Stomach (tissue), 9 donors: Measurements from ENCODE around the gene EVA1C. TPM values are rescaled to one million over a fixed set of nuclear protein-coding genes. Genes with fewer than 3 reads are reported as not detected.

ENCODE experiments used
- DNase-seq, 2 donors: peaks; one replicate each; pipeline versions ENCODE4 v3.0.0 to v3.0.0-alpha.2; 2013 to 2019
- H3K27ac ChIP-seq, 5 donors: fragments of 200-600 bp in 4 of 5; sonication (generic) in 4 of 5; one replicate each; pipeline ENCODE4 v1.5.1; 2013 to 2019; ENCODE audit warnings: mild to moderate bottlenecking in 1 of 5, moderate library complexity in 1 of 5
- H3K27me3 ChIP-seq, 3 donors: fragments of 200-600 bp; sonication (generic); one replicate each; pipeline ENCODE4 v1.5.1; 2017 to 2019; ENCODE audit warnings: mixed run types in 1 of 3
- H3K36me3 ChIP-seq, 4 donors: fragments of 200-600 bp; sonication (generic); 1 replicate in 3 of 4; 2 replicates in 1 of 4; pipeline ENCODE4 v1.5.1; 2016 to 2019
- H3K4me1 ChIP-seq, 4 donors: fragments of 200-600 bp; sonication (generic); one replicate each; pipeline ENCODE4 v1.5.1; 2016 to 2019
- H3K4me3 ChIP-seq, 4 donors: fragments of 200-600 bp; sonication (generic) in 3 of 4; one replicate each; pipeline ENCODE4 v1.5.1; 2016 to 2019; ENCODE audit warnings: mild to moderate bottlenecking in 1 of 4
- H3K9me3 ChIP-seq, 4 donors: fragments of 200-600 bp; sonication (generic); one replicate each; pipeline ENCODE4 v1.5.1; 2016 to 2019
- CTCF ChIP-seq, 7 experiments: fragments of 450-650 bp in 4 of 7; fragments of 200-600 bp in 3 of 7; sonication (generic) in 3 of 7; IDR thresholded peaks; one replicate each; pipeline ENCODE4 v1.5.1; 2016 to 2019; ENCODE audit warnings: antibody characterized with exemption in 7 of 7, control low read depth in 2 of 7, mild to moderate bottlenecking in 1 of 7
- EP300 ChIP-seq: sonication (generic); formaldehyde crosslinking; IDR thresholded peaks from one replicate; pipeline ENCODE4 v1.6.1; 2017; ENCODE audit warnings: antibody characterized with exemption
- POLR2A ChIP-seq, 4 donors: fragments of 450-650 bp; IDR thresholded peaks; one replicate each; pipeline ENCODE4 v1.6.1; 2016; ENCODE audit warnings: antibody characterized with exemption in 4 of 4, control low read depth in 2 of 4, mild to moderate bottlenecking in 1 of 4, moderate library complexity in 1 of 4
- POLR2AphosphoS5 ChIP-seq, 3 donors: sonication (generic); formaldehyde crosslinking; IDR thresholded peaks; one replicate each; pipeline ENCODE4 v1.6.1; 2016; ENCODE audit warnings: antibody characterized with exemption in 3 of 3
- WGBS, 5 donors: extraction: QIAGEN DNeasy Blood & Tissue Kit in 3 of 5; methylation state at CpG; one replicate each; pipeline versions ENCODE4 v1.1.5 to v1.1.7; 2013 to 2018; 5-methylcytosine and 5-hydroxymethylcytosine counted together
- intact Hi-C: fragments of 100-400 bp; cut with DNase I; formaldehyde crosslinking; loops from one replicate; pipeline ENCODE4 v1.15.1; 2023; ENCODE audit warnings: low total_unique reads
- polyA plus RNA-seq, 3 donors: library from polyadenylated mRNA; stranded (reverse); fragments of 200-250 nt; gene quantifications; one replicate each; pipeline ENCODE4 v1.2.3, GENCODE V29; 2013
- total RNA-seq, 5 donors: library from RNA; depleted of rRNA; stranded (reverse); fragments of >200 nt; gene quantifications; one replicate each; pipeline versions ENCODE4 v1.1.0 to v1.2.3, GENCODE V29; 2014 to 2016
- donor health status: healthy with polysubstance abuse.
- donor health status: Bipolar disorder and iron deficiency.
- donor health status: healthy.

Gene EVA1C
- total and polyA plus RNA-seq, 8 donors = 10.6 to 142 (median 42.9) TPM

- Histone ChIP-seq H3K27ac (peak overlapping the region in 3 of 5 donors; percentile 58 to 68 (median 67)), H3K4me1 (peaks cover 8 to 34% (median 30%) of the 10 kb centered on the region in 4 donors), H3K27me3 (no peaks in the 10 kb centered on the region), H3K36me3 (peaks cover 4 to 55% (median 50%) of the 10 kb centered on the region in 4 donors), H3K4me3 (no peak overlapping the region), H3K9me3 (no peaks in the 10 kb centered on the region)
- 29 to 38% (median 32%) methylated on average over 9 of the region's 9 CpGs for WGBS, 5 donors
- TF ChIP-seq CTCF (IDR thresholded peaks at IDR 0.05) (no peak), EP300 (no peak), POLR2A (IDR thresholded peaks at IDR 0.05) (no peak), POLR2AphosphoS5 (IDR thresholded peaks at IDR 0.05) (no peak)
- intact Hi-C loops = no loop called here
- peak in 1 of 2 donors; percentile 51 for DNase-seq
Observed at GRCh38 chr21:32475162-32475812, 62.8 kb downstream of the EVA1C start.

- no peak for DNase-seq
- H3K27me3 ChIP-seq = no peaks in the 10 kb centered on the region
- peaks cover 8 to 41% (median 33%) of the 10 kb centered on the region in 4 donors for H3K4me1 ChIP-seq
- peak overlapping the region in 3 of 5 donors; percentile 62 to 68 (median 67) for H3K27ac ChIP-seq
- intact Hi-C loops = no loop called here
- H3K36me3 ChIP-seq = peaks cover 0 to 39% (median 39%) of the 10 kb centered on the region in 4 donors
- no peak overlapping the region for H3K4me3 ChIP-seq
- no peaks in the 10 kb centered on the region for H3K9me3 ChIP-seq
- 92 to 99% (median 95%) methylated on average over 10 to 13 of the region's 13 CpGs for WGBS, 5 donors
- no peak for TF ChIP-seq EP300
- TF ChIP-seq CTCF (IDR thresholded peaks at IDR 0.05) = no peak
- no peak for TF ChIP-seq POLR2A (IDR thresholded peaks at IDR 0.05)
- no peak for TF ChIP-seq POLR2AphosphoS5 (IDR thresholded peaks at IDR 0.05)
Observed at GRCh38 chr21:32476661-32477423, 64.3 kb downstream of the EVA1C start.

- H3K4me3 ChIP-seq = no peak overlapping the region
- no peak overlapping the region for H3K27ac ChIP-seq
- no peaks in the 10 kb centered on the region for H3K27me3 ChIP-seq
- intact Hi-C loops = no loop called here
- DNase-seq = no peak
- peaks cover 0 to 39% (median 34%) of the 10 kb centered on the region in 4 donors for H3K36me3 ChIP-seq
- TF ChIP-seq CTCF (IDR thresholded peaks at IDR 0.05) = no peak
- no peak for TF ChIP-seq POLR2AphosphoS5 (IDR thresholded peaks at IDR 0.05)
- no peak for TF ChIP-seq EP300
- TF ChIP-seq POLR2A (IDR thresholded peaks at IDR 0.05) = no peak
- H3K4me1 ChIP-seq = peaks cover 8 to 41% (median 33%) of the 10 kb centered on the region in 4 donors
- H3K9me3 ChIP-seq = no peaks in the 10 kb centered on the region
- WGBS, 5 donors = 85 to 93% (median 88%) methylated on average over 5 to 9 of the region's 9 CpGs
Observed at GRCh38 chr21:32477424-32477745, 64.9 kb downstream of the EVA1C start.

- TF ChIP-seq POLR2AphosphoS5 (IDR thresholded peaks at IDR 0.05) = no peak
- no peak for TF ChIP-seq POLR2A (IDR thresholded peaks at IDR 0.05)
- no peak for TF ChIP-seq EP300
- TF ChIP-seq CTCF (IDR thresholded peaks at IDR 0.05) = no peak
- H3K27ac ChIP-seq = no peak overlapping the region
- no peak for DNase-seq
- H3K36me3 ChIP-seq = peaks cover 0 to 41% (median 5%) of the 10 kb centered on the region in 4 donors
- H3K27me3 ChIP-seq = no peaks in the 10 kb centered on the region
- 79 to 87% (median 82%) methylated on average over 9 of the region's 9 CpGs for WGBS, 5 donors
- intact Hi-C loops = no loop called here
- H3K4me3 ChIP-seq = no peak overlapping the region
- peaks cover 0 to 23% (median 10%) of the 10 kb centered on the region in 4 donors for H3K4me1 ChIP-seq
- no peaks in the 10 kb centered on the region for H3K9me3 ChIP-seq
Observed at GRCh38 chr21:32481875-32482408, 69.4 kb downstream of the EVA1C start.
